Loucy (cell line): ENCODE measurements around the gene GLDN.

Source experiments
- CTCF ChIP-seq: fragments of 200-600 bp; sonication (generic); conservative IDR thresholded peaks from 2 replicates; pipeline ENCODE4 v1.5.1; 2014; ENCODE audit warnings: mild to moderate bottlenecking, antibody characterized with exemption, low read length
- EZH2phosphoT487 ChIP-seq: fragments of 200-600 bp; IDR thresholded peaks from 2 replicates; pipeline ENCODE4 v1.6.1; 2018; ENCODE audit warnings: antibody characterized with exemption, mild to moderate bottlenecking, moderate library complexity, borderline replicate concordance

DNA sequence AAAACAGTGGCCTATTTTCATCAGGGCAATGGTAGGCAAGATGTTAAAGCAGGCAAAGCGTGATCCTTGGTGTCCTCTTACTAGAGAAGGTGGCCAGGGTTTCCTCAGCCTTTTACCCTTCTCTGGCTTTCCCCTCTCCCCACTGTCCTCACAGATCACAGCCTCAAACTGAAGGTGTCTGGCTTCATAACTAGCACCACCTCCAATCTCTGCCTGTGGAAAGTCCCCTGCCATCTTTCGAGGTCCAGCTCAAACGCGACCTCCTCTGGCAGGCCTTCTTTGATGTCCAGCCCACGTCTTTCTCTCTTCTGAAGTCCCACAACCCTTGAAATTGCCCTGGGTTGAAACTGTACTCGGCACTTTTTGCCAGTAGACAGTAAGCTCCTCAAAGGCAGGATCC lies 39.0 kb upstream of the GLDN start:
- no peak for TF ChIP-seq CTCF
- no peak for TF ChIP-seq EZH2phosphoT487
